Measurements from ENCODE around the gene MAST2.

Gene MAST2

GRCh38 chr1:46076343-46076742 is 272.9 kb downstream of the MAST2 start:
- no peak for DNase-seq

GRCh38 chr1:46077644-46078043 is 274.2 kb downstream of the MAST2 start:
- DNase-seq = no peak

GRCh38 chr1:46080257-46080656 is 276.8 kb downstream of the MAST2 start:
- DNase-seq = no peak

- no peak for DNase-seq
Measured at GRCh38 chr1:46081206-46081605, 277.8 kb downstream of the MAST2 start.

GRCh38 chr1:46081619-46082018 is 278.2 kb downstream of the MAST2 start:
- no peak for DNase-seq

- no peak for DNase-seq
Measured at GRCh38 chr1:46083579-46083978, 280.2 kb downstream of the MAST2 start.

GRCh38 chr1:46084553-46085451 is 281.4 kb downstream of the MAST2 start:
- DNase-seq = no peak

Measured in NCI-H510A treated with DMSO at 0.1 percent for 48 hours (cell line).